Left ventricle myocardium inferior (tissue), 1 donor: ENCODE data around the gene QTRT2. TPM values are rescaled to one million over a fixed set of nuclear protein-coding genes. Genes with fewer than 3 reads are reported as not detected.

Source experiments
- DNase-seq: peaks from one replicate; pipeline ENCODE4 v3.0.0-alpha.2; 2020
- H3K27ac ChIP-seq: fragments of 200-600 bp; replicated peaks from 2 replicates; pipeline ENCODE4 v1.8.0; 2021
- H3K27me3 ChIP-seq: fragments of 200-600 bp; 2 replicates; pipeline ENCODE4 v1.8.0; 2021; ENCODE audit warnings: low read depth
- H3K36me3 ChIP-seq: fragments of 200-600 bp; 2 replicates; pipeline ENCODE4 v1.8.0; 2021
- H3K4me1 ChIP-seq: fragments of 200-600 bp; 2 replicates; pipeline ENCODE4 v1.8.0; 2021
- H3K4me3 ChIP-seq: fragments of 200-600 bp; 2 replicates; pipeline ENCODE4 v1.8.0; 2021; ENCODE audit warnings: mild to moderate bottlenecking, moderate library complexity
- H3K9me3 ChIP-seq: fragments of 200-600 bp; replicated peaks from 2 replicates; pipeline ENCODE4 v1.8.0; 2021
- CTCF ChIP-seq: fragments of 200-600 bp; IDR thresholded peaks from 2 replicates; pipeline ENCODE4 v1.8.0; 2021; ENCODE audit warnings: antibody characterized with exemption, mild to moderate bottlenecking, borderline replicate concordance
- intact Hi-C: fragments of 100-400 bp; cut with micrococcal nuclease; formaldehyde crosslinking; loops from one replicate; pipeline ENCODE4 v1.11.0; 2022
- total RNA-seq: library from RNA; stranded (reverse); fragmentation: NEBNext Ultra II Directional; extraction: Animal tissue kit (Norgen Biotek cat#: 25700); gene quantifications from one replicate; pipeline ENCODE4 v1.2.1, GENCODE V29; 2021
- donor health status: DM: no; HTN: yes; CAD: no; lungs with severe emphysema.

Gene QTRT2
- total RNA-seq, 1 donor from 2014 or later = 4.1 TPM

GRCh38 chr3:114095796-114096195 lies 39.3 kb downstream of the QTRT2 start:
- no peak for DNase-seq
- peaks cover 18% of the 10 kb centered on the region for H3K4me1 ChIP-seq
- no peak overlapping the region for H3K27ac ChIP-seq
- no peaks in the 10 kb centered on the region for H3K27me3 ChIP-seq
- no peaks in the 10 kb centered on the region for H3K36me3 ChIP-seq
- TF ChIP-seq CTCF = no peak
- no peaks in the 10 kb centered on the region for H3K9me3 ChIP-seq
- intact Hi-C loops = no loop called here
- H3K4me3 ChIP-seq = no peak overlapping the region

GRCh38 chr3:114101101-114101500 lies 44.6 kb downstream of the QTRT2 start:
- Histone ChIP-seq H3K4me1 (no peaks in the 10 kb centered on the region), H3K27ac (no peak overlapping the region), H3K9me3 (no peaks in the 10 kb centered on the region), H3K4me3 (no peak overlapping the region), H3K36me3 (no peaks in the 10 kb centered on the region), H3K27me3 (no peaks in the 10 kb centered on the region)
- intact Hi-C loops = no loop called here
- DNase-seq = no peak
- no peak for TF ChIP-seq CTCF

GRCh38 chr3:114103181-114103580 lies 46.6 kb downstream of the QTRT2 start:
- Histone ChIP-seq H3K4me1 (no peaks in the 10 kb centered on the region), H3K27me3 (peaks cover 4% of the 10 kb centered on the region), H3K4me3 (no peak overlapping the region), H3K9me3 (no peaks in the 10 kb centered on the region), H3K36me3 (no peaks in the 10 kb centered on the region), H3K27ac (no peak overlapping the region)
- TF ChIP-seq CTCF = no peak
- intact Hi-C loops = no loop called here
- DNase-seq = no peak

- TF ChIP-seq CTCF = no peak
- intact Hi-C loops = no loop called here
- H3K4me3 ChIP-seq = no peak overlapping the region
Observed at GRCh38 chr3:114103858-114104257, 47.3 kb downstream of the QTRT2 start.

GRCh38 chr3:114104414-114104813 lies 47.9 kb downstream of the QTRT2 start:
- intact Hi-C loops = no loop called here
- DNase-seq = no peak
- no peaks in the 10 kb centered on the region for H3K4me1 ChIP-seq
- peaks cover 17% of the 10 kb centered on the region for H3K27me3 ChIP-seq
- H3K36me3 ChIP-seq = no peaks in the 10 kb centered on the region
- H3K9me3 ChIP-seq = no peaks in the 10 kb centered on the region
- no peak overlapping the region for H3K4me3 ChIP-seq
- H3K27ac ChIP-seq = no peak overlapping the region
- no peak for TF ChIP-seq CTCF

More at GRCh38 chr3:114103858-114104257, 47.3 kb downstream of the QTRT2 start:
- no peak for DNase-seq
- no peak overlapping the region for H3K27ac ChIP-seq
- peaks cover 11% of the 10 kb centered on the region for H3K27me3 ChIP-seq
- no peaks in the 10 kb centered on the region for H3K36me3 ChIP-seq
- H3K4me1 ChIP-seq = no peaks in the 10 kb centered on the region
- H3K9me3 ChIP-seq = no peaks in the 10 kb centered on the region

GRCh38 chr3:114108137-114108536 lies 51.6 kb downstream of the QTRT2 start:
- intact Hi-C loops = no loop called here
- no peak for DNase-seq
- H3K36me3 ChIP-seq = no peaks in the 10 kb centered on the region
- no peak overlapping the region for H3K4me3 ChIP-seq
- H3K4me1 ChIP-seq = peaks cover 5% of the 10 kb centered on the region
- H3K9me3 ChIP-seq = no peaks in the 10 kb centered on the region
- peaks cover 32% of the 10 kb centered on the region for H3K27me3 ChIP-seq
- TF ChIP-seq CTCF = no peak
- no peak overlapping the region for H3K27ac ChIP-seq
